ENCODE results near the gene FRS2.

DNA sequence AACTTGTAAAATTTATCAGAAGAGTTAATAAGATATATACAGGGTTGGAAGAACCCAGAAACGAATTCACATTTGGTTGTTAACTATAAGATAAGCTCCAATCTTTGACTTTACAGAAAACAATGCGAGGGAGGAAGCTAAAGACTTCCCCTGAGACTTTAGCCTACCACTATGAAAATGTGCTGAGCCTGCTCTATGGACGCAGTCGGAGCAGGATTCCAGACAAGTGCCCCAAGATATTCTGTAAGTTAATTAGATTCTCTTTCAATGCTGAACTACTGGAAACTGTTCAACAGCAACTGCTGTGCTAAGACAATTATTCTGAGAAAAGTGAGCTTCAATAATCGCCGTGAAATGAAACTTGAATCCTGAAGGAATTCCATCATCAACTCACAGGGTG is 148.9 kb downstream of the FRS2 start:
- TF ChIP-seq, protein P1, sequence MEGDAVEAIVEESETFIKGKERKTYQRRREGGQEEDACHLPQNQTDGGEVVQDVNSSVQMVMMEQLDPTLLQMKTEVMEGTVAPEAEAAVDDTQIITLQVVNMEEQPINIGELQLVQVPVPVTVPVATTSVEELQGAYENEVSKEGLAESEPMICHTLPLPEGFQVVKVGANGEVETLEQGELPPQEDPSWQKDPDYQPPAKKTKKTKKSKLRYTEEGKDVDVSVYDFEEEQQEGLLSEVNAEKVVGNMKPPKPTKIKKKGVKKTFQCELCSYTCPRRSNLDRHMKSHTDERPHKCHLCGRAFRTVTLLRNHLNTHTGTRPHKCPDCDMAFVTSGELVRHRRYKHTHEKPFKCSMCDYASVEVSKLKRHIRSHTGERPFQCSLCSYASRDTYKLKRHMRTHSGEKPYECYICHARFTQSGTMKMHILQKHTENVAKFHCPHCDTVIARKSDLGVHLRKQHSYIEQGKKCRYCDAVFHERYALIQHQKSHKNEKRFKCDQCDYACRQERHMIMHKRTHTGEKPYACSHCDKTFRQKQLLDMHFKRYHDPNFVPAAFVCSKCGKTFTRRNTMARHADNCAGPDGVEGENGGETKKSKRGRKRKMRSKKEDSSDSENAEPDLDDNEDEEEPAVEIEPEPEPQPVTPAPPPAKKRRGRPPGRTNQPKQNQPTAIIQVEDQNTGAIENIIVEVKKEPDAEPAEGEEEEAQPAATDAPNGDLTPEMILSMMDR (IDR thresholded peaks at IDR 0.05): no peak
- no peak for TF ChIP-seq POLR2A (IDR thresholded peaks at IDR 0.05)

Measured in esophagus squamous epithelium (tissue), 4 donors.